GM18951 (cell line): ENCODE measurements around the gene KIRREL3.

Source experiments
- POLR2A ChIP-seq: IDR thresholded peaks from 4 replicates; pipeline ENCODE4 v1.6.1; 2011; ENCODE audit warnings: mild to moderate bottlenecking; ENCODE audit not compliant: insufficient read length, insufficient read depth; ENCODE audit errors: extremely low read depth
- in situ Hi-C: fragments of 300-500 bp; cut with MboI; formaldehyde crosslinking; loops from one replicate; pipeline ENCODE4 v1.12.0; 2022; ENCODE audit warnings: low sequenced_read_pairs, mixed read lengths, inconsistent platforms; ENCODE audit not compliant: unreplicated experiment

The KIRREL3 gene

DNA sequence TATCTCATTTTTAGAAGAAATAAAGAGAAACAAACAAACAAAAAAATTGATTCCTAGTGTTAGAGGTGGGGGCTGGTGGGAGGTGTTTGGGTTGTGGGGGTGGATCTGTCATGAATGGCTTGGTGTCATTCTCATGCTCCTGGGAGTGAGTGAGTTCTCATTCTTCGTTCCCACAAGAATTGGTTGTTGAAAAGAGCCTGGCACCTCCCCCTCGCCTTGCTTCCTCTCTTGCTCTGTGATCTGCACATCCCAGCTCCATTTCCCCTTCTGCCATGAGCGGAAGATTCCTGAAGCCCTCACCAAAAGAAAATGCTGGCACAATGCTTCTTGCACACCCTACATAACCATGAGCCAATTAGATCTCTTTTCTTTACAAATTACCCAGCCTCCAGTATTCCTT is 367.2 kb downstream of the KIRREL3 start:
- in situ Hi-C loops: no loop called here
- TF ChIP-seq POLR2A: no peak

DNA sequence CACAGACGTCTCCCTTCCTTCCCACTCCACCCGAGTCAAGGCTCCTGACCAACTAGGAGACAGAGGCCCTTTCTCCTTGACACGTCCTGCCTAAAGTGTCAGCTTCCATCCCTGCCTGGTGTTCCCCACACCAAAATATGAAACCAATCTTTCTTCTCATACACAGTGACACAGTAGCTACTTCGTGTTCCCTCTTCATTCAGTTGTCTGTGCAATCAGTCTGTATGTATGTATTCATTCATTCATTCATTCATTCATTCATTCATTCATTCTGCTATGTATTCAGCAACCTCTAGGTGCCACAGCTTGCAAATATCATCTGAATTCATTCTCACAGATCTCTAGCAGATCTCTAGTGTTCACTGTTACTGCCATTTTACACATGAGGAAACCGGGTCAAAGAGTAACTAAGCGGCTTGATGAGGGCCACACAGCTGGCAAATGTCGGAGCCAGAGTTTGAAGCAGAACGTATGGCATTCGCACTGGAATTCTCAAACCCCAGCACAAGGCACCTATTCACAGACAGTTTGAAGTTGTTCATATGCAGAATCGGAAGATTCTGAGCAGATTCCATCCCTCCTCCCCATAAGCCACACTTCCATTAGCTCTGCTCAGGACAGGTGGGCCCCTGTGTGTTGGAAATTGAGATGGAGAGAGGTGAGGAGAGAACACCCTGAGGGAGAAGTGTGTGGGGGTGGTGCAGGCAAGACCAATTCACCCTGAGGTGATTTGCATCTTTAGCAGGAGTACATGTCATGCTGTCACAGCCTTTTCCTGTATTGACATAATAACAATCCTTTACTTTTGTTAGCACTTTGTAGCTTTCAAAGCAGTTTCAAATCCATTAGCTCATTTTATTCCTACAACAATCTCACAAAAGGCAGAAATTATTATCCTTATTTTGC is 369.4 kb downstream of the KIRREL3 start:
- in situ Hi-C loops: no loop called here
- no peak for TF ChIP-seq POLR2A

- in situ Hi-C loops: no loop called here
- no peak for TF ChIP-seq POLR2A
These were observed 370.1 kb downstream of the KIRREL3 start for GRCh38 chr11:126630488-126630887.

- TF ChIP-seq POLR2A: no peak
- in situ Hi-C loops: no loop called here
These were observed 371.6 kb downstream of the KIRREL3 start for GRCh38 chr11:126628790-126629621.

- in situ Hi-C loops: no loop called here
- no peak for TF ChIP-seq POLR2A
These were observed 372.1 kb downstream of the KIRREL3 start for GRCh38 chr11:126628450-126628789.

- no peak for TF ChIP-seq POLR2A
- in situ Hi-C loops: no loop called here
These were observed 373.1 kb downstream of the KIRREL3 start for GRCh38 chr11:126627421-126627820.

GRCh38 chr11:126624506-126624905 is 376.1 kb downstream of the KIRREL3 start:
- no peak for TF ChIP-seq POLR2A
- in situ Hi-C loops: no loop called here

- TF ChIP-seq POLR2A: no peak
- in situ Hi-C loops: no loop called here
These were observed 381.1 kb downstream of the KIRREL3 start for GRCh38 chr11:126619516-126619915.

GRCh38 chr11:126615845-126616244 is 384.7 kb downstream of the KIRREL3 start:
- in situ Hi-C loops: no loop called here
- no peak for TF ChIP-seq POLR2A

DNA sequence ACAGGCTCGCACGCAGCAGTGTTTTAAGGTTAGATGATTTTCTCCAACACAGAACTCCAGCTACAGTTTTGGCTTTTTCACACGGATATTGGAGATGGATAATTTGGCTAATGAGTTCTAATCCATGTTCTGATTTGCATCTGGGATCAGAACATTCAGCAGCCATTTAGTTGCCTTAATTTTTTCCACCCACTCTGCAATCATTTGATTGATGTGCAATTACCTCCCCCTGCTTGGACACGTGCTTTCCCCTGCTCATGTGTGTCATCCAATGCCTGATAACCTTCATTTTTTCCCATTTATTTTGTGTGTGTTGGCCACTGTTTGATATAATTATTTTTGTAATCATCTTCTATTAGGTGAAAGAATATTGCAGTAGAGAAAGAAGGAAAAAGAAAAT is 387.3 kb downstream of the KIRREL3 start:
- in situ Hi-C loops: no loop called here
- no peak for TF ChIP-seq POLR2A

DNA sequence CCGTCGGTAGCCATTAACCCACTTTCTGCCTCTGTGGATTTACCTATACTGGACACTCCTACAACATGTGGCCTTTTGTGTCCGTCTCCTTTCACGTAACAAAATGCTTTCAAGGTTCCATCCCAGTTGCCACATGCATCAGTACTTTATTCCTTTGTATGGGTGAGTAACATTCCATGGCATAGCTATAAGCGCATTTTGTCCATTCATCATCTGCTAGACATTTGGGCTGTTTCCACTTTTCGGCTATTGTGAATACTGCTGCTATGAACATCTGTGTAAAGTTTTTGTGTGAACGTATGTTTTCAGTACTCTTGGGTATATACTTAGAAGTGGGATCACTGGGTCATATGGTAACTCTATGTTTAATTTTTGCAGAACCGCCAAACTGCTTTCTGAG is 387.9 kb downstream of the KIRREL3 start:
- TF ChIP-seq POLR2A: no peak
- in situ Hi-C loops: no loop called here

- in situ Hi-C loops: no loop called here
- no peak for TF ChIP-seq POLR2A
These were observed 389.1 kb downstream of the KIRREL3 start for GRCh38 chr11:126611438-126611837.

- in situ Hi-C loops: no loop called here
- no peak for TF ChIP-seq POLR2A
These were observed 391.9 kb downstream of the KIRREL3 start for GRCh38 chr11:126608658-126609057.
